ENCODE results near the gene KIF2C.

DNA sequence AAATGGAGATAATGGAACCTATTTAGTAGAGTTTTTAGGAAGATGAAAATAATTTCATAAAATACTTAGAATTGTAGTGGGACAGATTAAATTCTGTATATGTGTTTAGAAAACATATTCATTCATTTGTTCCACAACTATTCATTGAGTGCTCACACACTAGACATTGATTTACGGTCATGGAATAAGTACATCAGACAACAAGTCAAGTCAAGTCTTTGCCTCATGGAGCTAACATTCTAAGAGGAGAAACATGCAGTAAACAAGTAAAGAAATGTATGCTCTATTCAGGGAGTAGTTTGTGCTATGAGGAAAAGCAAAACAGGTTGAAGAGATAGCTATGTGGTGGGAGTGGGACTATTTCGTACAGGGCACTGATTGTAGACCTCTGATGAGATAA lies 77.7 kb downstream of the KIF2C start:
- no peak for TF ChIP-seq POLR2AphosphoS5 (IDR thresholded peaks at IDR 0.05)
- TF ChIP-seq, protein P1, sequence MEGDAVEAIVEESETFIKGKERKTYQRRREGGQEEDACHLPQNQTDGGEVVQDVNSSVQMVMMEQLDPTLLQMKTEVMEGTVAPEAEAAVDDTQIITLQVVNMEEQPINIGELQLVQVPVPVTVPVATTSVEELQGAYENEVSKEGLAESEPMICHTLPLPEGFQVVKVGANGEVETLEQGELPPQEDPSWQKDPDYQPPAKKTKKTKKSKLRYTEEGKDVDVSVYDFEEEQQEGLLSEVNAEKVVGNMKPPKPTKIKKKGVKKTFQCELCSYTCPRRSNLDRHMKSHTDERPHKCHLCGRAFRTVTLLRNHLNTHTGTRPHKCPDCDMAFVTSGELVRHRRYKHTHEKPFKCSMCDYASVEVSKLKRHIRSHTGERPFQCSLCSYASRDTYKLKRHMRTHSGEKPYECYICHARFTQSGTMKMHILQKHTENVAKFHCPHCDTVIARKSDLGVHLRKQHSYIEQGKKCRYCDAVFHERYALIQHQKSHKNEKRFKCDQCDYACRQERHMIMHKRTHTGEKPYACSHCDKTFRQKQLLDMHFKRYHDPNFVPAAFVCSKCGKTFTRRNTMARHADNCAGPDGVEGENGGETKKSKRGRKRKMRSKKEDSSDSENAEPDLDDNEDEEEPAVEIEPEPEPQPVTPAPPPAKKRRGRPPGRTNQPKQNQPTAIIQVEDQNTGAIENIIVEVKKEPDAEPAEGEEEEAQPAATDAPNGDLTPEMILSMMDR (IDR thresholded peaks at IDR 0.05) = no peak
- no peak for TF ChIP-seq POLR2A (IDR thresholded peaks at IDR 0.05)
